Epithelial cell of esophagus (primary cell): ENCODE measurements around the gene TNIK.
"Not testable (repeated sequence)": the region's sequence is repeated elsewhere in the genome, so short reads cannot be mapped to it uniquely, and the experiment has no call there.

Experiments
- DNase-seq: peaks from one replicate; pipeline ENCODE4 v3.0.0; 2010; ENCODE audit warnings: low read depth
- H3K4me3 ChIP-seq: 2 replicates; pipeline ENCODE4 v1.5.1; 2011; ENCODE audit warnings: mild to moderate bottlenecking, low read length, control low read depth
- TF ChIP-seq, protein P1 (sequence below): IDR thresholded peaks from 2 replicates; pipeline ENCODE4 v1.5.1; 2011; ENCODE audit warnings: low read depth, mild to moderate bottlenecking, low read length, control low read depth, inconsistent platforms; ENCODE audit not compliant: insufficient read depth; ENCODE audit errors: missing control alignments

The TNIK gene

DNA sequence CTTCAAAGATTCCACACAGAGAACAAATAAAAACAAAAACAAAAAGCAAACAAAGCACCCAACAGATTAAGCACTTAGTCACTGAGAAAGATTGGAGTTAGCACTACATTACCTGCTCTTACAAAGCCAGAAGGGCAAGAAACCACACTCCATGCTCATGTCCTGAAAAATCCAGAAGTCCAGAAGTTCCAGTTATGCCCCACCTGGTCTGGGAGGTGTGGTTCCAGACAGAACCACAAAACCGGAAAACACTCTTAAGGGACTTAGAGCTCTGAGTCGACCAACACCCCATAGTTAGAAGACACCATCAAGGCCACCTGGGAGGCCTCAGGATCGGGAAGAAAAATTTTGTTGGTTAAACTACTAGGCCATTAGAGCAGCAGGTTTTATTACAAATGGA lies 88.9 kb downstream of the TNIK start:
- no peak overlapping the region for H3K4me3 ChIP-seq
- DNase-seq: no peak
- TF ChIP-seq, protein P1, sequence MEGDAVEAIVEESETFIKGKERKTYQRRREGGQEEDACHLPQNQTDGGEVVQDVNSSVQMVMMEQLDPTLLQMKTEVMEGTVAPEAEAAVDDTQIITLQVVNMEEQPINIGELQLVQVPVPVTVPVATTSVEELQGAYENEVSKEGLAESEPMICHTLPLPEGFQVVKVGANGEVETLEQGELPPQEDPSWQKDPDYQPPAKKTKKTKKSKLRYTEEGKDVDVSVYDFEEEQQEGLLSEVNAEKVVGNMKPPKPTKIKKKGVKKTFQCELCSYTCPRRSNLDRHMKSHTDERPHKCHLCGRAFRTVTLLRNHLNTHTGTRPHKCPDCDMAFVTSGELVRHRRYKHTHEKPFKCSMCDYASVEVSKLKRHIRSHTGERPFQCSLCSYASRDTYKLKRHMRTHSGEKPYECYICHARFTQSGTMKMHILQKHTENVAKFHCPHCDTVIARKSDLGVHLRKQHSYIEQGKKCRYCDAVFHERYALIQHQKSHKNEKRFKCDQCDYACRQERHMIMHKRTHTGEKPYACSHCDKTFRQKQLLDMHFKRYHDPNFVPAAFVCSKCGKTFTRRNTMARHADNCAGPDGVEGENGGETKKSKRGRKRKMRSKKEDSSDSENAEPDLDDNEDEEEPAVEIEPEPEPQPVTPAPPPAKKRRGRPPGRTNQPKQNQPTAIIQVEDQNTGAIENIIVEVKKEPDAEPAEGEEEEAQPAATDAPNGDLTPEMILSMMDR: no peak

DNA sequence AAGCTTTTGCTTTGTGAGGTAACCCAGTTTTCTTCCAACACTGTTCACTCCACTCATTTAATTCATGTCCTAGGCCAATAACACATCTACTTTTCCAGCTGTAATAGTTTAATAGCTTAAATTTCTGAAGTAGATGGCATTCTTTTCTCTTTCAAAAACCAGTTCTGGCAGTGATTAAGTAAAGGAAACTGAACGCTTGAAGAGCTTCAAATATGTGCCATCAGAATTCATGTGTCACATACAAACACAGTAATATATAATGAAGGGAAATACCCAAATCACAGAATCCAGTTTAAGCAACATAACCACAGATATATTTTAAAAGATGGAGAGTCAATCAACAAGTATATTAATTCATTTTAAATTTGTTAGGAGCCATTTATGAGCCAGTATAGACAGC lies 91.0 kb downstream of the TNIK start:
- no peak for DNase-seq
- TF ChIP-seq, protein P1: no peak
- H3K4me3 ChIP-seq: no peak overlapping the region

DNA sequence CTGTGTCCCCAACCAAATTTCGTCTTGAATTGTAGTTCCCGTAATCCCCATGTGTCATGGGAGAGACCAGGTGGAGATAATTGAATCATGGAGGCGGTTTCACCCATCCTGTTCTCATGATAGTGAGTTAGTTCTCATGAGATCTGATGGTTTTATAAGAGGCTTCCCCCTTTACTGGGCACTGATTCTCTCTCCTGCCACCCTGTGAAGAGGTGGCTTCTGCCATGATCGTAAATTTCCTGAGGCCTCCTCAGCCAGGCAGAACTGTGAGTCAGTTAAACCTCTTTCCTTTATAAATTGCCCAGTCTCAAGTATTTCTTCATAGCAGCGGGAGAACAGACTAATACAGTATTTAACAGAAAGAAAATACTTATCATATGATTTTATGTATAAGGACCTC lies 93.5 kb downstream of the TNIK start:
- DNase-seq, H3K4me3 ChIP-seq: not testable (repeated sequence)

DNA sequence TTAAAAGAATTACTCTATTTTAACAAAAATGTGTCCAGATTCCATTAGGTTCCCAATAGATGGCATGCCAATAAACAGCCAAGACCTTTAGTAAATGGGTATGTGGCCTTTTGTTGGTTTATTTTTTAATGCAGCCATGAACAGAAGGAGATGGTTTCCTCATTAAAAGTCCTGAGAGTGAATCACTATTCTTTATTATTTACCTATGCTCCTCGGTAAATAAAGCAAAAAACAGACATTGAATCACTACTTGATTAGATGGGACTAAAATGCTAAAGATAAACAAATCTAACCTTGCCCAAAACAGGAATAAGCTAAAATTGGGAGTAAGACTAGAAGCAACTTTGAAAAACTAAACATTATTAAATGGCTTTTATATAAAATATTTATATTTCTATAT lies 94.2 kb downstream of the TNIK start:
- no peak overlapping the region for H3K4me3 ChIP-seq
- DNase-seq: no peak
- TF ChIP-seq, protein P1: no peak

DNA sequence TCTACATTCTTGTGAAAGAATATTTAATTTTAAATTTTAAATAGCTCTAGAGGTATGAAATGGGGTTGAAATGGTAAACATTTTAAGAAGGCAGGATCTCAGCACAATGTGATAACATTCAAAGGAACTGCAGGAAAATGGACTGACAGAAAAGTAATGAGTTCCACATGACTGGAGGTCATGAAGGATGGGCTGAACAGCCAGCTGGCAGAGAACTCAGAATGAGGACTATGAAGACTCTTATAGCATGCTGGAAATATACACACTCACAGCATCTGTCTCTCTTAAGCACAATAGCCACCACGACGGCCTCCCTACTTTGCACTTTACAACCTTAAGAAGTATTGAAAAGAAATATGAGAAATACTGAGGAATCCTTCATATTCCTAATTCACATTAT lies 94.7 kb downstream of the TNIK start:
- no peak overlapping the region for H3K4me3 ChIP-seq
- DNase-seq: no peak
- TF ChIP-seq, protein P1: no peak

DNA sequence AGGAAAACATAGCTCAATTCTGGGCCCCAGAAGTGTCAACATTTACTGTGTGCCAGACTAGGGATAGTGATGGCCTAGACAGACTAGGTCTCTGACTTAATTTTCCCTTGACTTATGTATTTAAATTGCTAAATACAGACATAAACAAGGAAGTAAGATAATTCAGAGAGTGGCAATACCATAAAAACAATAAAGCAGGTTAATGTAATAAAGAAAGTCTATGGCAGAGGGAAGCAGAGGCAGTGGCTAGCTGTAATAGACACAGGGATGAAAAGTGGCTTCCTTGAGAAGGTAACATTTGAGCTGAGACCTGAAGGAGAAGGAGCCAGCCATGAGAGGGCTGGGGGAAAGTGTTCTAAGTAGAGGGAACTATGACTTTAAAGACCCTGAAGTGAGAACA lies 95.7 kb downstream of the TNIK start:
- TF ChIP-seq, protein P1: no peak
- DNase-seq: no peak

DNA sequence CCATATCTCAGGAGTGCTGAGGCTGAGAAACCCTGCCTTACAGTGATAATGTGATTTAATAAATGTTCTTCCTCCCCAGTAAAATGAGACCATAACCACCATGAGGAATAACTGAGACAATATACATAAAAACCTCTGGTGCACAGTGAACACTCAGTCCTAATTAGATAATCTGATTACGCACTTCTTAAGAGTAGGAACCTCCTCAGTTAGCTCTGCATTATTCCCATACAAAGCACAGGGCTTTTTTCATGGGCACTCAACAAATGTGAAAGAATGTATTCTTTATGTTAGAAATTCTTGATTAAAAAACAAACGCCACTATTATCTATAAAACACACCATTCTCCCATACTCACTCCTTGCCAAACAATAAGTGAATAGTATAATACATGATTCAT lies 97.0 kb downstream of the TNIK start:
- no peak for DNase-seq
- TF ChIP-seq, protein P1: no peak

More for the DNA sequence above, 95.7 kb downstream of the TNIK start:
- H3K4me3 ChIP-seq: no peak overlapping the region

DNA sequence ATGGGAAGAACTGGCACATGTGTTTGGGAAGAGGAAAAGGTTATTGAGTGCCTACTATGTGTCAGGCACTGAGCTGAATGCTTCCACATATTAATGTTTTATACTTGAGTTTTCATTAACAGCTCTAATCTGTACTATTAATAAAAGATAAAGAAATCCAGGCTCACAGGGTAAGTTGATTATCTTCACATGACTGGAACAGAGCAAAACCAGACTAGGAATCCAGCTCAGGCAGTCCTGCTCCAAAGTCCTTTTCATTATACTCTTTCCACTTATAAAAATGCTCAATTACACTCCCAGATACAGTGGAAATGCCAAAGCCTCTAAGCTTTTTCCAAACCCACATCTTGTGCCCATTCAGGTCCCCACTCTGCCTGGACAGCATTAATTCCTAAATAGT lies 97.6 kb downstream of the TNIK start:
- DNase-seq: no peak
- TF ChIP-seq, protein P1: no peak
- H3K4me3 ChIP-seq: no peak overlapping the region

More for the DNA sequence above, 97.0 kb downstream of the TNIK start:
- no peak overlapping the region for H3K4me3 ChIP-seq
